ENCODE measurements around the gene IPPK. TPM values are rescaled to one million over a fixed set of nuclear protein-coding genes. Genes with fewer than 3 reads are reported as not detected.

Gene IPPK
- total and polyA plus RNA-seq, 2 experiments from 2014 or later = 10.7 to 17.8 TPM

DNA sequence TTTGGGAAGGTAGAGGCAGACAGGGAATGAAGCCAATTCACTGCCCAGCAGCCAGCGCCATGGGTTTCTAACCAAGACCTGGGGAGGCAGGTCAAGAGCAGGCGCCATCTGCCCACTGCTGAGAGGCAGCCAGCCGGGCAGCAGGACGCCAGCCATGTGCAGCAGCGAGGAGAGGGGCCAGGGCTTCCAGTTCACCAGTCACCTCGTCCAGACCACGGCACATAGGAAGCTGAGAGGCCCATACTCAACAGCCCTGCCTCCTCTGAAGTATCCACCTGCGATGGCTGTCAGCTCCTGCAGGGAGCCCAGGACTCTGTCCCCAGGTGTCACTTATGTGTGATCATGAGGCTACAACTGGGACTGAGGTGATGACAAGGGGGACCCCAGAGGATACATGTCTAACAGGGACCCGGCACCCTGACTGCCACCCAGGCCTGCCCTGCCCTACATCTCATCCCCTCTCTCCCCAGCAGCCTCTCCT is 30.1 kb downstream of the IPPK start:
- Histone ChIP-seq H3F3A (ENCODE audit: insufficient read depth) (no peaks in the 10 kb centered on the region), H4K20me1 (ENCODE audit: insufficient read depth) (no peaks in the 10 kb centered on the region), H3K9me3 (ENCODE audit: low read depth) (no peaks in the 10 kb centered on the region), H3K9me2 (ENCODE audit: insufficient read depth) (no peaks in the 10 kb centered on the region), H3K4me3 (no peak overlapping the region), H3K4me1 (ENCODE audit: insufficient read depth) (0 out of 2 replicates have a peak, but pooled peaks cover 6% of the 10 kb centered on the region), H3K9ac (no peak overlapping the region), H3K27ac (no peak overlapping the region), H3K27me3 (replicated peaks; ENCODE audit: insufficient read depth) (no peaks in the 10 kb centered on the region), H3K79me2 (ENCODE audit: insufficient read depth) (peaks cover 42% of the 10 kb centered on the region), H3K4me2 (ENCODE audit: unreplicated experiment) (no peak overlapping the region), H2AFZ (no peak overlapping the region), H3K36me3 (ENCODE audit: low read depth) (peaks cover 38% of the 10 kb centered on the region)
- in situ Hi-C loops (cut with MboI) = loop anchor here (10.0 to 25.0 kb wide), 3 partner anchors 195 to 503 kb away; partner anchors contain the start of genes CENPP and NOL8
- DNase-seq = no peak
- no peak for TF ChIP-seq EZH2 (IDR thresholded peaks at IDR 0.05; ENCODE audit: insufficient read depth, poor library complexity, severe bottlenecking)
- TF ChIP-seq EZH2phosphoT487 (IDR thresholded peaks at IDR 0.05; ENCODE audit: insufficient read depth, low read depth) = no peak
- 87 to 92% methylated on average over 8 to 9 of the region's 9 CpGs for whole genome bisulfite sequencing, 2 experiments (ENCODE audit: low coverage in 1 of 2, low lambda C conversion rate in 2 of 2, missing lambda C conversion rate in 2 of 2)

DNA sequence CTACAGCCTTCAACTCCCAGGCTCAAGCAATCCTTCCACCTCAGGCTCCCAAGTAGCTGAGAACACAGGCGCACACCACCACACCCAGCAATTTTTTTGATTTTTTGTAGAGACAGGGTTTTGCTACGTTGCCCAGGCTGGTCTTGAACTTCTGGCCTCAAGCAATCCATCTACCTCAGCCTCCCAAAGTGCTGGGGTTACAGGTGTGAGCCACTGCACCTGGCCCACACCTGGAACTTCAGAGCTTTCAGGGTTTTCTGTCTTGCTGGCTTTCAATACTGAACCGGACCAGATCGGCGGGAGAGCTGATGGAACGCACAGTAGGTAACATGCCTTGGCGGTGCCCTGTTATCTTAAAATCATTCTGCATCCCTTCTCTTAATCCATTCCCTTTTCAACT is 30.8 kb downstream of the IPPK start:
- Histone ChIP-seq H3K79me2 (ENCODE audit: insufficient read depth) (peaks cover 35% of the 10 kb centered on the region), H3K36me3 (ENCODE audit: low read depth) (peaks cover 36% of the 10 kb centered on the region)
- 85 to 87% methylated on average over 7 of the region's 7 CpGs for WGBS, 2 experiments (ENCODE audit: low coverage in 1 of 2, low lambda C conversion rate in 2 of 2, missing lambda C conversion rate in 2 of 2)

DNA sequence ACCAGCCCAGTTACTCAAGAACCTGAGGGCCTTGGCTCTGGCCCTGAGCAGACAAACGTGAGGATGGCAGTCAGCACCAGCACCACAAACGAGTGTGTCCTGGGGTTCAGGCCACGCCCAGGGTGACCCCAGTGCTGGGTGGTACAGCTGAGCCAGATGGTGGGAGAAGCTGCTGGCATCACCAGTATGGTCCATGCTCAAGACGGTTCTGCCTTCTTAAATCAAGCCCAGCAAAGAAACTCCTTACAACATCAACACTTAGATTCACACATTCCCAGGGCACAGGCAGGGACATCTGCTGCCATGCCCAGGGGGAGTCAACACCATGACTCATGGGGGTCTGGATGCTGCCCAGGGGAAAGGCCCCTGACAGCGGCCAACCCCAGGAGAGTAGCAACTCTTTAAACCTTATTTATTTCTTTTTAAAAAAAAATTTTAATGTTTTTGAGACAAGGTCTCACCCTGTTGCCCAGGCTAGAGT is 31.3 kb downstream of the IPPK start:
- 0 out of 2 replicates have a peak, but pooled peaks cover 6% of the 10 kb centered on the region for H3K4me1 ChIP-seq (ENCODE audit: insufficient read depth)
- no peaks in the 10 kb centered on the region for H3K9me2 ChIP-seq (ENCODE audit: insufficient read depth)
- in situ Hi-C loops (cut with MboI) = loop anchor here (10.0 to 25.0 kb wide), 3 partner anchors 194 to 501 kb away; partner anchors contain the start of genes CENPP and NOL8
- H3K4me3 ChIP-seq = no peak overlapping the region
- DNase-seq = peak; percentile 41
- H3K4me2 ChIP-seq (ENCODE audit: unreplicated experiment) = no peak overlapping the region
- peaks cover 40% of the 10 kb centered on the region for H3K36me3 ChIP-seq (ENCODE audit: low read depth)
- TF ChIP-seq EZH2phosphoT487 (IDR thresholded peaks at IDR 0.05; ENCODE audit: insufficient read depth, low read depth) (no peak), EZH2 (IDR thresholded peaks at IDR 0.05; ENCODE audit: insufficient read depth, poor library complexity, severe bottlenecking) (no peak)
- peaks cover 31% of the 10 kb centered on the region for H3K79me2 ChIP-seq (ENCODE audit: insufficient read depth)
- no peaks in the 10 kb centered on the region for H4K20me1 ChIP-seq (ENCODE audit: insufficient read depth)
- no peak overlapping the region for H2AFZ ChIP-seq
- peak overlapping the region; percentile 37 for H3K27ac ChIP-seq
- H3K27me3 ChIP-seq (replicated peaks; ENCODE audit: insufficient read depth) = no peaks in the 10 kb centered on the region
- no peaks in the 10 kb centered on the region for H3K9me3 ChIP-seq (ENCODE audit: low read depth)
- H3F3A ChIP-seq (ENCODE audit: insufficient read depth) = no peaks in the 10 kb centered on the region
- H3K9ac ChIP-seq = peak overlapping the region; percentile 5; the same call in 1 of the 2 replicates
- WGBS, 2 experiments (ENCODE audit: low coverage in 1 of 2, low lambda C conversion rate in 2 of 2, missing lambda C conversion rate in 2 of 2) = 33 to 41% methylated on average over 5 of the region's 5 CpGs

More for the DNA sequence above, 30.8 kb downstream of the IPPK start:
- Histone ChIP-seq H2AFZ (no peak overlapping the region), H3K9ac (peak overlapping the region; percentile 5; the same call in 1 of the 2 replicates), H4K20me1 (ENCODE audit: insufficient read depth) (no peaks in the 10 kb centered on the region), H3K9me3 (ENCODE audit: low read depth) (no peaks in the 10 kb centered on the region), H3K4me3 (no peak overlapping the region), H3K27me3 (replicated peaks; ENCODE audit: insufficient read depth) (no peaks in the 10 kb centered on the region), H3K4me1 (ENCODE audit: insufficient read depth) (0 out of 2 replicates have a peak, but pooled peaks cover 6% of the 10 kb centered on the region), H3K27ac (peak overlapping the region; percentile 37), H3K4me2 (ENCODE audit: unreplicated experiment) (no peak overlapping the region), H3K9me2 (ENCODE audit: insufficient read depth) (no peaks in the 10 kb centered on the region), H3F3A (ENCODE audit: insufficient read depth) (no peaks in the 10 kb centered on the region)
- in situ Hi-C loops (cut with MboI) = loop anchor here (10.0 to 25.0 kb wide), 3 partner anchors 194 to 502 kb away; partner anchors contain the start of genes CENPP and NOL8
- DNase-seq = no peak
- no peak for TF ChIP-seq EZH2 (IDR thresholded peaks at IDR 0.05; ENCODE audit: insufficient read depth, poor library complexity, severe bottlenecking)
- no peak for TF ChIP-seq EZH2phosphoT487 (IDR thresholded peaks at IDR 0.05; ENCODE audit: insufficient read depth, low read depth)

GRCh38 chr9:92637886-92638620 is 31.9 kb downstream of the IPPK start:
- no peaks in the 10 kb centered on the region for H4K20me1 ChIP-seq (ENCODE audit: insufficient read depth)
- no peaks in the 10 kb centered on the region for H3K27me3 ChIP-seq (replicated peaks; ENCODE audit: insufficient read depth)
- peak overlapping the region; percentile 5; the same call in 1 of the 2 replicates for H3K9ac ChIP-seq
- TF ChIP-seq EZH2 (IDR thresholded peaks at IDR 0.05; ENCODE audit: insufficient read depth, poor library complexity, severe bottlenecking) (no peak), EZH2phosphoT487 (IDR thresholded peaks at IDR 0.05; ENCODE audit: insufficient read depth, low read depth) (no peak)
- no peak for DNase-seq
- peaks cover 24% of the 10 kb centered on the region for H3K79me2 ChIP-seq (ENCODE audit: insufficient read depth)
- no peaks in the 10 kb centered on the region for H3K9me3 ChIP-seq (ENCODE audit: low read depth)
- H3K4me3 ChIP-seq = no peak overlapping the region
- H3K4me1 ChIP-seq (ENCODE audit: insufficient read depth) = 0 out of 2 replicates have a peak, but pooled peaks cover 6% of the 10 kb centered on the region
- in situ Hi-C loops (cut with MboI) = loop anchor here (10.0 to 25.0 kb wide), 3 partner anchors 193 to 501 kb away; partner anchors contain the start of genes CENPP and NOL8
- H3K27ac ChIP-seq = peak overlapping the region; percentile 37
- H3K36me3 ChIP-seq (ENCODE audit: low read depth) = peaks cover 43% of the 10 kb centered on the region
- H2AFZ ChIP-seq = no peak overlapping the region
- no peaks in the 10 kb centered on the region for H3F3A ChIP-seq (ENCODE audit: insufficient read depth)
- WGBS, 2 experiments (ENCODE audit: low coverage in 1 of 2, low lambda C conversion rate in 2 of 2, missing lambda C conversion rate in 2 of 2) = 82 to 86% methylated on average over 18 to 25 of the region's 26 CpGs
- H3K9me2 ChIP-seq (ENCODE audit: insufficient read depth) = no peaks in the 10 kb centered on the region
- no peak overlapping the region for H3K4me2 ChIP-seq (ENCODE audit: unreplicated experiment)

Measured in GM23248 (cell line).